Thoracic aorta (tissue), 2 donors: ENCODE results near the gene DCST2. TPM values are rescaled to one million over a fixed set of nuclear protein-coding genes. Genes with fewer than 3 reads are reported as not detected.

Experiments
- ATAC-seq: fragments of 150-250 bp; one replicate; pipeline ENCODE4 v1.8.0; 2017; ENCODE audit warnings: low read depth; ENCODE audit not compliant: insufficient number of reproducible peaks, low FRiP score
- DNase-seq: peaks from one replicate; pipeline ENCODE4 v3.0.0-alpha.2; 2020; ENCODE audit warnings: low spot score
- H3K27ac ChIP-seq, 2 donors: fragments of 200-600 bp; sonication (generic); 1 replicate in 1 of 2; 2 replicates in 1 of 2; pipeline ENCODE4 v1.5.1; 2016; ENCODE audit warnings: mild to moderate bottlenecking in 2 of 2, moderate library complexity in 2 of 2
- H3K27me3 ChIP-seq: fragments of 200-600 bp; sonication (generic); replicated peaks from 2 replicates; pipeline ENCODE4 v1.6.0; 2016; ENCODE audit warnings: mild to moderate bottlenecking; ENCODE audit not compliant: insufficient read depth
- H3K36me3 ChIP-seq: fragments of 200-600 bp; sonication (generic); one replicate; pipeline ENCODE4 v1.5.1; 2016
- H3K4me1 ChIP-seq, 2 donors: fragments of 200-600 bp; sonication (generic); 1 replicate in 1 of 2; 2 replicates in 1 of 2; pipeline versions ENCODE4 v1.5.1 to v1.6.0; 2016; ENCODE audit warnings: low read depth in 2 of 2, mild to moderate bottlenecking in 1 of 2; ENCODE audit not compliant: control insufficient read depth in 1 of 2
- H3K4me3 ChIP-seq: fragments of 200-600 bp; sonication (generic); 2 replicates; pipeline ENCODE4 v1.5.1; 2016; ENCODE audit warnings: mild to moderate bottlenecking
- H3K9me3 ChIP-seq: fragments of 200-600 bp; sonication (generic); 2 replicates; pipeline ENCODE4 v1.5.1; 2016
- CTCF ChIP-seq: fragments of 200-600 bp; sonication (generic); IDR thresholded peaks from one replicate; pipeline ENCODE4 v1.5.1; 2019; ENCODE audit warnings: antibody characterized with exemption
- total RNA-seq, 2 donors: library from RNA; depleted of rRNA; stranded (reverse); fragments of >200 nt; gene quantifications; one replicate each; pipeline versions ENCODE4 v1.1.0 to v1.2.3, GENCODE V29; 2016

Gene DCST2
- total RNA-seq, 2 donors from 2014 or later: 0.42 TPM; not detected in 1

DNA sequence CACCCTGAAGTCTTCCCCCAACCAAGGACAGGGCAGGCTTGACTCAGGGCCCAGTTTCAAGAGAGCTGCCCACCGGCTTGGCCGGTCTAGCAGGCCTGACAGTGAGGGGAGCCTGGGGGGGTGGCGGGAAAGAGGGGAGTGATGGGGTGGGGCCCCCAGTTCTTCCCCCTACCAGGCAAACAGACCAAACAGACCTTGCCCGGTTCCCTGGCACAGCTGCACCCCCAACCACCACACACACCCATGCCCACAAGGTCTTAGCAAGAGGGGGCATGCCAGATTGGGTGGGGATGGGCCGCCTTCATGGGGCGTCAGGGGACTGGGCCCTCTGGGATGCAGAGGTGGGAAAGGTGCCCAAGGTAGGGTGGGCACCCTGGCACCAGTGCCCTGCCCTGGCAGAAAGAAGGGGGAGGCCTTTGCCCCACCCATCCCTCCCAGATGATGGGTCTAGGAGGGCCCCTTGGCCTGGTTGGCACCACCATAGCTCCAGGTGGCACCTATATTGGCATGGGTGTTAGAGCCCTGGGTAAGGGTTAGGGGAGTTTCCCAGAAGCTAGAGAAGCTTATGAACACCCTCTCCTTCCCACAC, 22.1 kb downstream of the DCST2 start:
- H3K4me1 ChIP-seq: peaks cover 37 to 49% of the 10 kb centered on the region in 2 donors
- ATAC-seq: no peak
- no peak for TF ChIP-seq CTCF
- H3K4me3 ChIP-seq: no peak overlapping the region
- DNase-seq: no peak
- peaks cover 3% of the 10 kb centered on the region for H3K36me3 ChIP-seq
- no peaks in the 10 kb centered on the region for H3K27me3 ChIP-seq
- H3K9me3 ChIP-seq: no peaks in the 10 kb centered on the region
- H3K27ac ChIP-seq: peak overlapping the region in 1 of 2 donors; percentile 49

DNA sequence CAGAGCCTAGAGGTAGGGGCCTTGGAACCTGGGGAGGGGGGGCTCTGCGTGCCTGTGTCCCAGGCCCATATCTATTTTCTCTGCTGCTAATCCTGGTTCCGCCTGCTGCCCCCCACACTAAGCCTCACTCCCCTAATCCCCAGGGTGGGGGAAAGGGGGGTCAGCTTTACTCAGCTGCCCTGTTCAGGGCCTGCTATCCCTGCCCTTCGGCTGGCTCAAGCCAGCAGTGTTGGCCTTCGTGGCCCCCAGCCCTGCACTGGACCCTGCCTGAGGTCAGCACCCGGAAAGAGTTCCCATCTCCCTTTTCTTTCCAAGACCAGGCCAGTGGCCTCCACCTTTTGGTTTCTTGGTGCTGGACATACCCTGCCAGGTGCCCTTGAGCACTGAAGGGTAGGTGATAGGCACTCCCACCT, 22.6 kb downstream of the DCST2 start:
- Histone ChIP-seq H3K27ac (peak overlapping the region in 1 of 2 donors; percentile 49), H3K4me1 (peaks cover 42 to 54% of the 10 kb centered on the region in 2 donors), H3K27me3 (no peaks in the 10 kb centered on the region), H3K36me3 (peaks cover 3% of the 10 kb centered on the region), H3K4me3 (no peak overlapping the region), H3K9me3 (no peaks in the 10 kb centered on the region)
- TF ChIP-seq CTCF: no peak
- DNase-seq (no peak), ATAC-seq (no peak)

DNA sequence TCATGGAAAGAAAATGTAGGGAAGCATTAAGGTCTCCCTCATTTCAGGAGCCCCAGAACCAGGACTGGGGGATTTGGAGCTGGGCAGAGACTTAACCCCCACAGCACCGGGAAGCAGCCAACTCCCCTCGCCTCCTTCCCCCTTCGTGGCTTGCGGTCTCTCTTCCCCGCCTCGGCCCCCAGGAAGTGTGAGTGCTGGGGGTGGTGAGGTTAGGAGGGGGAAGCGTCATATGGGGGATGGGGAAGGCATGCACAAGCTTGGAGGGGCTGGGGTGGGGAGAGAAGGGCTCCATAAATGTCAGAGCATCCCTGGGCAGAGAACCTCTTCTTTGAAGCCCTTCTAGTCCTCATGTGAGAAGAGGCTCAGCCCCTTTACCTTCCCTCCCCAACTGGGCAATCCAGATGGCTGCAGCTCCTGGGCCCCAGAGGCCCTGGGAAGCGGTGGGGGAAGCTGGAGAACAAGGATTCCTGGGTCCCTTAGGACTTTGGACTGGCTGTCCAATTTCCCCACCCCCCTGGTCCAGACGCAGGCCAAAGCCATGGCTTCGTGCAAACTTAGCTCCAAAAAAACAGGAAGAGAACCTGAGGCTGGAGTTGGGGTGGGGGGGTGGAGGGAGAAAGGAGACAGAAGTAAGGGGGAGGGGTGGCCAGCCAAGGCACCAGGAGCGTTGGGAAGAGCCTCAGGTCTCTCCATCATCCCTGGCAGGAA, 23.2 kb downstream of the DCST2 start:
- Histone ChIP-seq H3K27ac (no peak overlapping the region), H3K4me3 (peak overlapping the region; percentile 11), H3K36me3 (peaks cover 3% of the 10 kb centered on the region), H3K27me3 (no peaks in the 10 kb centered on the region), H3K4me1 (peaks cover 49 to 60% of the 10 kb centered on the region in 2 donors), H3K9me3 (no peaks in the 10 kb centered on the region)
- no peak for ATAC-seq
- DNase-seq: no peak
- no peak for TF ChIP-seq CTCF

DNA sequence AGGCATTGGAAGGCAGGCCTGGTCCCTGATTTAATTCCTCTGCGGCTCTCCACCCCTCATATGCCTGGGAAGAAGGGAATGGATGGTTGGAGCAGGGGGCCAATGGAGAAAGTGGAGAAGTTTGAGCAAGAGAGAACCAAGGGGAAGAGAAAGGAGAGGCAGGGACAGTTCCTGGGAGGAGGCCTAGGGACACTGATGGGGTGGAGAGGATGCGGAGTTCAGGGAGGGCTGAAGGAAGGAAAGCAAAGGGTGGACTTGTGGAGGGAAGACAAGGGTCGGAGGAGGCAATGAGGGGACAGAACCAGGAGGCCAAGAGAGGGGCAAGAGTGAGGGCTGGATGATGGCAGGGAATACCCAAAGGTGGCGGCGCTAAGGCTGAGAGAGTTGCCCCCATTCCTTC, 23.8 kb downstream of the DCST2 start:
- no peak for DNase-seq
- Histone ChIP-seq H3K9me3 (no peaks in the 10 kb centered on the region), H3K27ac (no peak overlapping the region), H3K36me3 (peaks cover 3% of the 10 kb centered on the region), H3K27me3 (no peaks in the 10 kb centered on the region), H3K4me1 (peaks cover 55 to 67% of the 10 kb centered on the region in 2 donors), H3K4me3 (peak overlapping the region; percentile 11)
- TF ChIP-seq CTCF: no peak
- ATAC-seq: no peak

GRCh38 chr1:155009221-155009711, 24.3 kb downstream of the DCST2 start:
- H3K4me3 ChIP-seq: peak overlapping the region; percentile 53

More at GRCh38 chr1:155009221-155009711, 24.3 kb downstream of the DCST2 start:
- ATAC-seq (no peak), DNase-seq (no peak)
- no peak for TF ChIP-seq CTCF
- no peaks in the 10 kb centered on the region for H3K9me3 ChIP-seq
- H3K4me1 ChIP-seq: peaks cover 60 to 71% of the 10 kb centered on the region in 2 donors
- H3K27me3 ChIP-seq: no peaks in the 10 kb centered on the region
- no peak overlapping the region for H3K27ac ChIP-seq
- peaks cover 3% of the 10 kb centered on the region for H3K36me3 ChIP-seq
